GM21528 (cell line): ENCODE data around the gene PITPNC1.
"Not testable (repeated sequence)": the region's sequence is repeated elsewhere in the genome, so short reads cannot be mapped to it uniquely, and the experiment has no call there.

Source experiments
- ATAC-seq: cut with Tn5 transposase; IDR thresholded peaks from one replicate; pipeline ENCODE4 v1.9.1; 2021; ENCODE audit warnings: mild to moderate bottlenecking, moderate library complexity; ENCODE audit not compliant: unreplicated experiment, low FRiP score

Gene PITPNC1

DNA sequence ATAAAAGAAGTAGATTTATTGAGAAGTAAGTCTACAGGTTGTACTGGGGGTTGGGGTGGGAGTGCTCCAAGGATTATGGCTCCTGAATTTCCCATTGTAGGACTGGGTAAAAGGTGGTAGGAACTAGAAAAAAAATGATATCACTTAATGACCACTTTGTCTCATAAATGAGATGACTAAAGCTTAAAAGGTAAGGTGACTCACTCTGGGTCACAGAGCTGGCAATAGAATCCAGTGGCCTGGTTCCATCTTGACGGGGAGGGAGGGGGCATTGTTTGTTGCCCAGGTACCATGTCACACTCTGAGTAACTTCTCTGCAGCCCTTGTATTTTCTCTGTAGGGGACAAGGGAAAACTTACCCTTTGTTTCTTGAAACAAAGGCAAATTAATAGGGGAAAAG lies 126.1 kb downstream of the PITPNC1 start:
- no peak for ATAC-seq

DNA sequence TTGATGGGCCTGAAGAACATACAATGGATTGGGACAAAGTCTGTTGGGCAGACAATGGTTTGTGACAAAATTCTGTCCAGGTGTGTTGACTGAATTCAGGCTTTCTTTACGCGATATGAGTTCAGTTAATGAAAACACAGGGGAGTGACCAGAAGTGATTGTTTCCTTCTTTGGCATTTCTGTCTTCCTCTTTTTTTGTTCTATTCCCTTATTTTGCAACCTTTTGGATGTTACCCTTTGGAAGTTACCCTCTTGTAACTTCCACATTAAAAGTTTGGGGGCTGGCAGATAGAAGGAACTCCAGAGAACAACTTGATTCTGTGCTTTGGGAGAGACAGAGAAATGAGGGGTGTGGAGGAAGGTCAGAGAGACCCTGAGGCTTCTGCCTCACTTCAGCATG lies 126.7 kb downstream of the PITPNC1 start:
- ATAC-seq = no peak

DNA sequence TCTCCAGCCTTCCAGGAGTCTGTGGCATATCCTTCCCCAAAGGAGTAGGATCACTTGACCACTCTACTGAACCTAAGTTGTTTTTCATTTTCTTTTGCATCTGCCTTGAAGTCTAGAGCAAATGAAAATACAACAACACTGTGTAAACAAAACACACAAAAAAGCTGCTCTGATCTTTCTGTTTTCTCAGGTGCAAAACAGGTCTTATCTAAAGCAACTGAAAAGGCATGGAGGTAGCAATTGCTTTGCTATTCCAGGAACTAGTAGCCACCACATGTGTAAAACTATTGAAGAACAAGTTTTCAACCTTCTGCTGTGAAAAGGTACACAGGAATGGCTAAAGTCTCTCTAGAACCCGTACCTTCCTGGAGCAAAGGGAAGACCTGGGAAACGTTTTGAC lies 127.1 kb downstream of the PITPNC1 start:
- no peak for ATAC-seq

DNA sequence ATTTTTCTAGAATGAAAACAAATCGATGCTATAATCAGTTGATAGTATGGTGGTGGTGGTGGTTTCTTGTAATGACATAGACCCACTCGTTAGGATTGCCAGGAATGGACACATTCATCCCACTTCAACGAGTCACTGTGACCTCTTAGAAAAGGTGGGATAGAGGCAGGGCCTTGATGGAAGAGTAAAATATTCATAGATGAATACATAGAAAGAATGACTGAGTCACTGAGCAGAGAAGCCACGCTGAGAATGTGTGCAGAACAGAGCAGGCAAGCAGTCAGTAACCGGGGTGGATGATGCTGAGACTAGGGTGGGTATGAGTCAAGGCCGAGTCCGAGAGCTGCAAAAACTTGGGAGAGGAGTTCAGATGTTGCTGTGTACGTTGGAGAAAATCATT lies 129.9 kb downstream of the PITPNC1 start:
- no peak for ATAC-seq

DNA sequence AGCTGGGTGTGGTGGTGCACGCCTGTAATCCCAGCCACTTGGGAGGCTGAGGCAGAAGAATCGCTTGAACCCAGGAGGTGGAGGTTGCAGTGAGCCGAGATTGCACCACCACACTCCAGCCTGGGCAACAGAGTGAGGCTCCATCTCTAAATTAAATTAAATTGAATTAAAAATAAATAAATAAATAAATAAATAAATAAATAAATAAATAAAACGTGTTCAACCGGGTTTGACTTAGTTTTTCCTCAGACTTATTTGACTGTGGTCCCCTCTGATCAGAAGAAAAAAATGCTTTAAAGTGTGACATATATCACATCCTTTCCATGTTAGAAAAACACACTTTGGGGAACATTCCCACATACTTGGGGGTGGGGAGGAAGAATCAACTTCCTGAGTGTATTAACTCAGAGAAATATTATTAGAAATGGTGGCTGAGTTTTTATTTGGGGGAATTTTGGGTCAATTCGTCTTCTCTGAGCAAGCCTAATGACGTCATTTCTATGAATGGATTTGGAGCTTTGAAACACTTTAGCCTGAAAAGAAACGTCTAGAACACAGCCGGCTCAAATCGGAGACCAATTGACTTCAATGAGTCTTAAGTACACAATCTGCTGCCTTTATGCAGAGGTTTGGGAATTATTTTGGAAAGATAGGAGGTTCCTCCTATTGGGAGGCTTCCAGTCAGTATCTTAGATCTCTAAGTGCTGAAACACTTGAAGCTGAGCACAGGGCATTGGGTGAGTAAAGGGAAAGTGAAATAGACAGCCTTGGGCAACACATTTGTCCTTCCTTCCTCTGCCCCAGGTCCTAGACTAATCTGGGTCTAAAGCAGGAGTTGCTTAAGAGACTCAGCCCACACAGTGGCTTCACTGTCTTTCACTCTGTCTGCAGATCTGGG lies 132.6 kb downstream of the PITPNC1 start:
- ATAC-seq = no peak

DNA sequence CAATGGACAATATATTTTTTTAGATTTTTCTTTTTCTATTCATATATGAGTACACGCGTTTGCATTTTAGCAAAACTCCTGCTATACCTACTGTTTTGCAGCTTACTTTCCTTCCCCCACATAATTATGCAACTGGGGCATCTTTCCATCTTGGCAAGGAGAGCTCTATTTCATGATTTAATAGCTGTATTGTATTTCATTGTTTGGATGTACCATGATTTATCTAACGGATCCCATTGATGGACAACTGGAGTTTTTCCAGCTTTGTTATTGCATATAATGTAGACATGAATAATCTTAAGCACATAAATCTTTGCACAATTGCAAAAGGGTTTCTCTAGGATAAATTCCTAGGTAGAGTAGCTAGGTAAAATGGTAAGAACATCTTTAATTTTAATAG lies 133.9 kb downstream of the PITPNC1 start:
- no peak for ATAC-seq

DNA sequence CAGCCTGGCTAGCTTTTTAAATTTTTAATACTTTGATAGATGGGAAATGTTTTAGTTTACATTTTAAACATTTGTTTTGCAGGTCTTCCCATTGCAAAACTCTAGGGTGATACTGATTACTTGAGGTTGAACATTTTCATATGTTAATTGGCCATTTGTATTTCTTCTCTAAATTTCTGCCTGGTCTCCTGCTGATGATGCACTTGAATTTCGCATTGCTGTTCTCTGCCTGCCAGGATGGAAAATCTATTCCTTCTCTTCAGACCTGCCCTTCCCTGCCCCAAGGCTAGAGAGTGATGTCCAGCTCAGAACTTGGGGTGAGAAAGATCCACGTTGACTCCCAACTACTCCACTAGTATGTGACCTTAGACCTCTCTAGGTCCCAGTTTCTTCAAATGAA lies 134.7 kb downstream of the PITPNC1 start:
- ATAC-seq = no peak

DNA sequence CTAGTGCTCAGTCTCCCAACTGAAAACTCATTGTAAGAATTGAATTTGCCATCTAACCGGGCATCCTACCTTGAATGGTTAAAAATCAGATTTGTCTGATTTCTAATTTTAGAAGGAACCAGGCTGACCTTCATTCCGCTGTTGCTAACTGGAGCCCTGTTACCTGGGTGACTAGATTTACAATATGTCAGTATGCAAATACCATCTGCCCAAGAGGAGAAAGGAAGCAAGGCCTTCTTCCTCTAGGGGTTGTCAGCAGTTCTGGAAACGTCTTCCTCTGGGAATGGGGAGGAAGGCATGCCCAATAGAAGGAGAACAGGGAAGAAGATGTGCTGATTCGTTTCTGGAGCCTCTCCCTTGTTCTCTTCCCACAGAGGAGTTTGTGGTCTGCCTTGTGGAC lies 137.9 kb downstream of the PITPNC1 start:
- no peak for ATAC-seq

DNA sequence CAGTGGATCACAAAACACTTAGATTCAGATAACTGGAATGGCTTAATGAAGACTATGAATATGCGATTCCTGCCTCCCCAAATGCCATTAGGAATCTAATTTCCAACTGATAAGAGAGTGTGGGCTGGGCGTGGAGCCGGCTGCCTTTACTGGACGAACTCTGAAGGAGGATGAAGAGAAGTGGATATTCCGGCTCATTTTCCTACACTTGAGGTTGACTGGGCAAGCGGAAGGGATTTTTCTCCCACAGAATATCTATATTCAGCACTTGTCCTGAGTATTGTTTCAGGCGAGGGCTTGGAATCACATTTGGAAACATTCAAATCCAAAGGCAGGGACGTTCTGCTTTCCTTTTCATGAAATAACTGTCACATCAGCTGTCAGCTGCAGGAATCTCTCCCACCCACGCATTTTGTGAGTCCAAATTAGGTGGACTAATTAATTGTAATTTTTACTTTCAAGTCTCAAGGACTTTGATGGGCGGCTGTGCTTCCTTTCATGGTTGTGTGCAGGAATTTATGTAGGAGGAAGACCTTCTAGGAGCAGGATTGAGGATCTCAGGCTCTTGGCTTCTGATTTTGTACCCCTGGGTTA lies 138.5 kb downstream of the PITPNC1 start:
- ATAC-seq = no peak

DNA sequence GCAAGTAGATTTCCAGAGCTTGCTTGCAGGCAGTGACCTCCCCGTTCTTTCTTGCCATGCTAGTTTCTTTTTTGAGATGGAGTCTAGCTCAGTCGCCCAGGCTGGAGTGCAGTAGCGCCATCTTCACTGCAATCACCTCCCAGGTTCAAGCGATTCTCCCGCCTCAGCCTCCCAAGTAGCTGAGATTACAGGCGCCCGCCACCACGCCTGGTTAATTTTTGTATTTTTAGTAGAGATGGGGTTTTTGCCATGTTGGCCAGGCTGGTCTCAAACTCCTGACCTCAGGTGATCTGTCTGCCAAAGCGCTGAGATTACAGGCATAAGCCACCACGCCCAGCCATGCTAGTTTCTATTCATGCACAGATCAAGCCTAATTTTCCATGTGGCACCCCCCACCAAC lies 139.5 kb downstream of the PITPNC1 start:
- ATAC-seq = not testable (repeated sequence)

DNA sequence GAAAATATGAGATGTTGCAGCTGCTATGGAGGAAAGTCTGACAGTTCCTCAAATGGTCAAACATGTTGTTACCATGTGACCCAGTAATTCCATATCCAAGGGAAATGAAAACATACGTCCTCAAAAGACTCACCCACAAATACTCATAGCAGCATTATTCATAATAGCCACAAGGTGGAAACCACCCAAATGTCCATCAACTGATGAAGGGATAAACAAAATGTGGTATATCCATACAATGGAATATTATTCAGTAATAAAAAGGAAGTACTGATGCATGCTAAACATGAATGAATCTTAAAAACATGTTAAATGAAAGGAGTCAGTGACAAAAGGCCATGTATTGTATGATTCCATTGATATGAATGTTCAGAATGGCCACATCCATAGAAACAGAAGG lies 140.2 kb downstream of the PITPNC1 start:
- ATAC-seq = no peak

DNA sequence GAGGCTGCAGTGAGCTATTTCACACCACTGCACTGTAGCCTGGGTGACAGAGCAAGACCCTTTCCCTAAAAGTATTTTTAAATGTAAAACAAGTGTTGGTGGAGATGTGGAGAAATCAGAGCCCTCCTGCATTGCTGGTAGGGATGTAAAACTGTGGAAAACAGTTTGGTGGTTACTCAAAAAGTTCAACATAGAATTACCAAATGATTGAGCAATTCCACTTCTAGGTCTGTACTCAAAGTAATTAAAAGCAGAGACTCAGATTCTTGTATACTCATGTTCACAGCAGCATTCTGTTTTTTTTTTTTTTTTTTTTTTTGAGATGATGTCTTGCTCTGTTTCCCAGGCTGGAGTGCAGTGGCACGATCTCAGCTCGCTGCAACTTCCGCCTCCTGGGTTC lies 141.8 kb downstream of the PITPNC1 start:
- ATAC-seq = no peak

DNA sequence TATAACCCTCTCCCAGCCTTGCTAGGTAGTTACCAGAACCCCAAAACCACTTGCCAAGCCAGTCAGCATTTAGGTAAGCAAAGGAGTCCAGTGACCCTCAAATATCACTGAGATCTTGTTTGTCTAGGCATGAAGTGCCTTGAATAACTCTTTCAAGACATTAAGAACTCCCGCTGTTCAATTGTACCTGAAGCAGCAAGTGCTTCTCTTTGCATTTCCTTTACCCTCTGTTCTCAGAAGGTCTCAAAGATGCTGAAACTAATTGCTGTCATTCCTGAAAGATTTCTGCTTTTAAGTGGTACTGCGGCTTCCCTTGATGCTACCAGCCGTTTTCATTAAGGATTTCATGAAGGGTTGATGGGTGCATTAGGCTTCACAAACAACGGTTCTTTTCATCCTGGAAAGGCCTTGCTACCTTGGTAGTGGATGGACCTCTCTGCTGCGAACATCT lies 142.7 kb downstream of the PITPNC1 start:
- no peak for ATAC-seq

DNA sequence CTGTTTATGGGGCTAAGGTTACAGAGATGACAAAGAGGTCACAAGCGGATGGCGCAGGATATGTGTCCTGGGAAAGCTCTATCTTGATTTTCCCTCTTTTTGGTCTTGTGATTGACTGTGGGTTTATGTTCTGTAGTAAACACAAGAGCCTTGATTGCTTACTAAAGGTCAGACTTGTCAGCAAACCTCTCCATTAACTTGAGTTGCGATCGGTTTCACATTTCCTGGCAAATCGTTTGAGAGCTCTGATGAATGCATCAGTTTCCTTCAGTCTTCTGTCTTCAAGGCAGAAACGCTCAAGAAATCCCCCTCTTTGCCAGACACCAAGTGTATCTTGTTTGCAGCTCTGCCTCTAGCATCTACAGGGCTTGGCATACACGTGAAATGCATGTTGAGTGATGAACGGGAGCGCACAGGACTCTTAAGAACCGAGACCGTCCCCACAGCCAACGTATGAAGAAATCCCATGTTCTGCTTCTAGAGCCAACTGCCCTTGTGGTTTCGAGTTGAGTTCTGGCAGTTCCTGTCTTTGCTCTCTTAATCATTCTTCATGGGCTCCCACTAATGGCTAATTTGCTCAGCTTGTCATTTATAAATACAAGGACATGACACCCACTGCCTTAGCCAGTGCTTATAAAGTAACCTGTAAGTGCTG lies 143.3 kb downstream of the PITPNC1 start:
- ATAC-seq = no peak

DNA sequence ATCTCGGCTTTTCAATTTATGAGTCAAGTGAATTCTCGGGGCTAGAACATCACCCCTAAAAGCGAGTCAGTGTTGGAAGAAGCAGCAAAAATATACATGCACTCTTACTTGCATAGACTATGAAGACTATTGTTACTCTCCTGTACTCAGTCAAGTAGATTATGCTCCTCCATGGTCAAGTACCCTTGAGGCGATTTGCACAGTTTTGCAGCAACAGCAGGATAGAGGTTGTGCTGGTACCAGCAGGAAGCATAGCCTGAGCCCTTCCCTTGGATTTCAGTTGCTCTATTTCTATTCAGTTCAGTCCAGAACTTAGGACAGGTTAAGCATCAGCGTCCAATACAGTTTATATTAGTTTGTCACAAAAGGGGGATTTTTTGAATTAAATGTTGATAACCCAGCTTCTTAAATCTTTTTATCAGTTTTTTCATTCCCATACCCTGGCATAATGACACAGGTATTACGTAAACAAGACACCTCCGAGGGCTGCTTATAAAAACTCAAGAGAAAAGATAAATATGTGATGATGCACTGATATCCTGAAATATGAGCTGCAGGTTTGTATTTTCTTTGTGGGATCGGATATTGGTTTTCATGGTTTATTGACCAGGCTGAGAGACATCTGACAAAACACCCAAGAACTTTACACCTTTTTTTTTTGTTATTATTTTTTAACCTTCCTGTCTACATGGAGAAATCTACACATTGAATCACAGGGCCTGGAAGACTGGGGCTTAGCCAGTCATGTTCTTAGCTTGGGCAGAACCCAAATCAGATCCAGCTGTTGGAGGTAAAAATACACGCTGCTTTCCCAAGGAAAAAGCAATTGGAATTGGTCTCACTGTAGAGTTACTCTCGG lies 144.1 kb downstream of the PITPNC1 start:
- no peak for ATAC-seq

DNA sequence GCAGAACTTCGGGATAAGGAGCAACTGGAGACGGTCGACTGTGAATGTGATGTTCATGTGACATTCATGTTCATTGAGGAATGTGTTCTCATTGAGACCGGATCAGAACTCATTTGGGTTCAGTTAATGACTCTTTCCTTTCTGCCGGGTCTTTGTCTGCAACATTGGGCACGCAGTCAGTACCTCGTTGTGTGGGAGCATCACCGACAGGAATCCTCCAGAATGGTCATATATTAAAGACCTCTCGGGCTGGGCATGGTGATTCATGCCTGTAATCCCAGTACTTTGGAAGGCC lies 144.6 kb downstream of the PITPNC1 start:
- no peak for ATAC-seq

DNA sequence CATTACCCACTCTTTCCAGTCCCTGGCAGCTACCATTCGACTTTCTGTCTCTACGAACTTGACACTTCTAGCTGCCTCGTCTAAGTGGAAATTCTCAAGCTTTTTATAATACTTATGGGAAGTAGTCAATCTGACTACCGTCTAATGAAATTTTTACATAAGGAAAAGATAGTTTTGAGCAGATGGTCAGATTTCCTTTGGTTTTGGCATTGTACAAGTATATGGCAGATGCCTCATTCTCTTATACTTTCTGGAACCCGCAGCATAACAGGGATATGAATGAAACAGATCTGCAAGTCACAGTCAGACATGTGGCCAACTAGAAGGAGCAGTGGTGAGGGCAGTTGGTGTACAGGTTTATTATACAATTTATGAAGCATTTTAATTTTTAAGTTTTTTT lies 146.0 kb downstream of the PITPNC1 start:
- ATAC-seq = no peak

DNA sequence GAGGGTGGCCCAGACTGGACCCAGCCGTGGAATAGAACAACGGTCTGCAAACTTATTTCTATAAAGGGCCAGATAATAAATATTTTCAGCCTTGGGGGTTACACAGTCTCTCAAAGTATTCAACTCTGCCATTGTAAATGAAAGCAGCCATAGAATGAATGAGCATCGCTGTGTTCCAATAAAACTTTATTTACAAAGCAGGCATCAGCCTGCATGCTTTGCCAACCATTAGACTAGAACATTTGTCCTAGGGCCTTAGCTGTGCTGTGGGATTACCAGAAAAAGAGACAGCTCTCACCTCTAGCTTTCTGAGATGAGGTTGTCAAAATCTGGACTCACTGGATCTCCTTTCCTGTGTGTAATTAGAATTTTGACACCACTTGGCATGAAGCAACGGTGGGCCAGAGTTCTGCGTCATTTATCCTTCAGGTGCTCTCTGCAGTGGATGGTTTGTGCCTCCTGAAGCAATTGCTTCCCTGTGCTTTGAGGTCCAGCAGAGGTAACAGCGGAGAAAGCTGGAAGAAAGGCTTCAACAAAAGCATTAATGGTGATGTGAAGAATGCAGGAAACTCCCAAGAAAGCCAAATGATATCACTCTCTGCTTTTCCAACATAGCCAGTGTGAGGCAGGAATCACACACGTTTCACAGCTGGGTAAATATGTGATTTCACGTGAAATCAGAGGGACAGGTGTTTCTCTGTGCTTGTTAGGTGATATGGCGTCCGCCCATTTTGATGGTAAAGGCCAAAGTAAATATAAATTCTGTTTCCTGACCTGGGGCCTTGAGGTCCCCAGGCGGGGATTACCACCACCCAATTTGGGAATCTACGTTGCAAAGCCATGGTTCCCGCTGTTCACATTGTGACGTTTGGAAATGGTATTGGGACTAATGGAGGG lies 148.4 kb downstream of the PITPNC1 start:
- no peak for ATAC-seq

DNA sequence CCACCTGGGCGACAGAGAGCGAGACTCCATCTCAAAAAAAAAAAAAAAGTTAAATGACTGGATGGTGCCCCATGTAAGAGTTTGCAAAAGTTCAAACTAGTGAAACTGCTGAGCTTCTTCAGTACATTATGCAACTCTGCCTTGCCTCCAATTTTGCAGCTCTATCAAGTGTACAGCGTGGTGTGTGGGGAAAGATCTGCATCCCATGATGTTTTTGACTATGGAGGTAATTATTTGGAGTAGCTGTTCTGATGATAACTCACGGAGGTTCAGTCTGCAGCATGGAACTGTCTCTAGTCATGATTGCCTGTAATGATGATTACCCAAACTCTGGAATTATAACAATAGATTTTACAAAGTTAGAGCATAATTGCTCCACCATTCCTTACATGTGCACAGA lies 149.6 kb downstream of the PITPNC1 start:
- no peak for ATAC-seq
